ENCODE data around the gene GNA12. TPM values are rescaled to one million over a fixed set of nuclear protein-coding genes. Genes with fewer than 3 reads are reported as not detected.

GNA12 gene
- total and polyA plus RNA-seq, 4 donors = 3.7 to 19.0 (median 11.3) TPM

DNA sequence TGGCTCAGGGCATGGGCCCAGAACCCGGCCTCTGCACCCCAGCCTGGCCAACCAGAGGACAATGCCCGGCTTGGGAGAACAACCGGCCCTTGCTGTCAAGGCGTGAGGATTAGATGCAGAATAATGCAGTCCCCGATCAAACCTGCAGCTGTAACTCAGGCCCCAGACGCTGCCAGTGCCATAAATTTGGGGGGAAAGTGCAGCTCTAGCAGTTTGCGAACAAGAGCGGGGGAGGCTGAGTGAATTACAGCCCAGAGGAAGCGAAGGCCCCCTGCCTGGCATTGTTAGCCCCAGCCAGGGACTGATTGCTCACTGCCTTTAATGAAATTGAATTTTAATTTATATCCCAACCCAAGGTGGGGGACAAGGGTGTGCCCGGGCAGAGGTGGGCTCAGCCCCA is 38.0 kb upstream of the GNA12 start:
- no peaks in the 10 kb centered on the region for H3K9me3 ChIP-seq (ENCODE audit: control insufficient read depth in 4 of 4, low read length in 3 of 4)
- no peaks in the 10 kb centered on the region for H3K27me3 ChIP-seq (ENCODE audit: control insufficient read depth in 4 of 4, insufficient read depth in 4 of 4, low read length in 3 of 4)
- no peak overlapping the region for H3K4me3 ChIP-seq (ENCODE audit: low read depth in 1 of 3, low read length in 3 of 3)
- H3K9ac ChIP-seq (ENCODE audit: low read depth in 1 of 2, low read length in 2 of 2) = no peak overlapping the region
- no peaks in the 10 kb centered on the region for H3K36me3 ChIP-seq (ENCODE audit: control insufficient read depth in 4 of 4, insufficient read depth in 3 of 4, low read depth in 1 of 4, low read length in 3 of 4)
- no peak for DNase-seq (ENCODE audit: low spot score)
- H3K27ac ChIP-seq (ENCODE audit: low read depth in 1 of 2, low read length in 2 of 2) = no peak overlapping the region
- no peak for TF ChIP-seq RAD21 (IDR thresholded peaks at IDR 0.05)
- TF ChIP-seq FOXA1 (IDR thresholded peaks at IDR 0.05) = no peak
- no peak for TF ChIP-seq SP1 (IDR thresholded peaks at IDR 0.05)
- TF ChIP-seq, protein P1, sequence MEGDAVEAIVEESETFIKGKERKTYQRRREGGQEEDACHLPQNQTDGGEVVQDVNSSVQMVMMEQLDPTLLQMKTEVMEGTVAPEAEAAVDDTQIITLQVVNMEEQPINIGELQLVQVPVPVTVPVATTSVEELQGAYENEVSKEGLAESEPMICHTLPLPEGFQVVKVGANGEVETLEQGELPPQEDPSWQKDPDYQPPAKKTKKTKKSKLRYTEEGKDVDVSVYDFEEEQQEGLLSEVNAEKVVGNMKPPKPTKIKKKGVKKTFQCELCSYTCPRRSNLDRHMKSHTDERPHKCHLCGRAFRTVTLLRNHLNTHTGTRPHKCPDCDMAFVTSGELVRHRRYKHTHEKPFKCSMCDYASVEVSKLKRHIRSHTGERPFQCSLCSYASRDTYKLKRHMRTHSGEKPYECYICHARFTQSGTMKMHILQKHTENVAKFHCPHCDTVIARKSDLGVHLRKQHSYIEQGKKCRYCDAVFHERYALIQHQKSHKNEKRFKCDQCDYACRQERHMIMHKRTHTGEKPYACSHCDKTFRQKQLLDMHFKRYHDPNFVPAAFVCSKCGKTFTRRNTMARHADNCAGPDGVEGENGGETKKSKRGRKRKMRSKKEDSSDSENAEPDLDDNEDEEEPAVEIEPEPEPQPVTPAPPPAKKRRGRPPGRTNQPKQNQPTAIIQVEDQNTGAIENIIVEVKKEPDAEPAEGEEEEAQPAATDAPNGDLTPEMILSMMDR (IDR thresholded peaks at IDR 0.05; ENCODE audit: low read depth, low read length, missing input control) = no peak
- TF ChIP-seq RXRA (IDR thresholded peaks at IDR 0.05) = no peak
- TF ChIP-seq, protein P2, sequence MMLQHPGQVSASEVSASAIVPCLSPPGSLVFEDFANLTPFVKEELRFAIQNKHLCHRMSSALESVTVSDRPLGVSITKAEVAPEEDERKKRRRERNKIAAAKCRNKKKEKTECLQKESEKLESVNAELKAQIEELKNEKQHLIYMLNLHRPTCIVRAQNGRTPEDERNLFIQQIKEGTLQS (IDR thresholded peaks at IDR 0.05) = no peak
- TF ChIP-seq TAF1 (conservative IDR thresholded peaks at IDR 0.05) = no peak
- TF ChIP-seq, protein P3, sequence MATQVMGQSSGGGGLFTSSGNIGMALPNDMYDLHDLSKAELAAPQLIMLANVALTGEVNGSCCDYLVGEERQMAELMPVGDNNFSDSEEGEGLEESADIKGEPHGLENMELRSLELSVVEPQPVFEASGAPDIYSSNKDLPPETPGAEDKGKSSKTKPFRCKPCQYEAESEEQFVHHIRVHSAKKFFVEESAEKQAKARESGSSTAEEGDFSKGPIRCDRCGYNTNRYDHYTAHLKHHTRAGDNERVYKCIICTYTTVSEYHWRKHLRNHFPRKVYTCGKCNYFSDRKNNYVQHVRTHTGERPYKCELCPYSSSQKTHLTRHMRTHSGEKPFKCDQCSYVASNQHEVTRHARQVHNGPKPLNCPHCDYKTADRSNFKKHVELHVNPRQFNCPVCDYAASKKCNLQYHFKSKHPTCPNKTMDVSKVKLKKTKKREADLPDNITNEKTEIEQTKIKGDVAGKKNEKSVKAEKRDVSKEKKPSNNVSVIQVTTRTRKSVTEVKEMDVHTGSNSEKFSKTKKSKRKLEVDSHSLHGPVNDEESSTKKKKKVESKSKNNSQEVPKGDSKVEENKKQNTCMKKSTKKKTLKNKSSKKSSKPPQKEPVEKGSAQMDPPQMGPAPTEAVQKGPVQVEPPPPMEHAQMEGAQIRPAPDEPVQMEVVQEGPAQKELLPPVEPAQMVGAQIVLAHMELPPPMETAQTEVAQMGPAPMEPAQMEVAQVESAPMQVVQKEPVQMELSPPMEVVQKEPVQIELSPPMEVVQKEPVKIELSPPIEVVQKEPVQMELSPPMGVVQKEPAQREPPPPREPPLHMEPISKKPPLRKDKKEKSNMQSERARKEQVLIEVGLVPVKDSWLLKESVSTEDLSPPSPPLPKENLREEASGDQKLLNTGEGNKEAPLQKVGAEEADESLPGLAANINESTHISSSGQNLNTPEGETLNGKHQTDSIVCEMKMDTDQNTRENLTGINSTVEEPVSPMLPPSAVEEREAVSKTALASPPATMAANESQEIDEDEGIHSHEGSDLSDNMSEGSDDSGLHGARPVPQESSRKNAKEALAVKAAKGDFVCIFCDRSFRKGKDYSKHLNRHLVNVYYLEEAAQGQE (IDR thresholded peaks at IDR 0.05) = no peak
- TF ChIP-seq MAX (IDR thresholded peaks at IDR 0.05) = no peak
- TF ChIP-seq GABPA (IDR thresholded peaks at IDR 0.05 in 1 of 2, conservative IDR thresholded peaks at IDR 0.05 in 1 of 2) = no peak
- no peak for TF ChIP-seq YY1 (IDR thresholded peaks at IDR 0.05)
- TF ChIP-seq NR2F2 (IDR thresholded peaks at IDR 0.05) = no peak
- TF ChIP-seq JUND (IDR thresholded peaks at IDR 0.05) = no peak
- no peak for TF ChIP-seq EGR1 (IDR thresholded peaks at IDR 0.05; ENCODE audit: low read depth in 2 of 2)
- TF ChIP-seq HNF4G (IDR thresholded peaks at IDR 0.05) = no peak
- no peak for TF ChIP-seq ZBTB33 (IDR thresholded peaks at IDR 0.05)
- no peak for TF ChIP-seq FOXA2 (IDR thresholded peaks at IDR 0.05)
- H3K4me1 ChIP-seq (ENCODE audit: control insufficient read depth in 4 of 4, insufficient read depth in 4 of 4, low read length in 3 of 4) = no peaks in the 10 kb centered on the region
- WGBS = 79% methylated on average over 10 of the region's 10 CpGs

All from liver (tissue), 9 donors.